Stimulated activated CD8-positive, alpha-beta memory T cell treated with anti-CD3 and anti-CD28 coated beads, Interleukin-2, amount 100 ng/mL, for 48 hours (primary cell): ENCODE measurements around the gene PPP5C.
"Not testable (repeated sequence)": the region's sequence is repeated elsewhere in the genome, so short reads cannot be mapped to it uniquely, and the experiment has no call there.

ENCODE experiments used
- DNase-seq, 2 donors: peaks; one replicate each; pipeline ENCODE4 v3.0.0-alpha.2; 2020; ENCODE audit warnings: low read depth in 2 of 2

The PPP5C gene

GRCh38 chr19:46433470-46433869 is 86.6 kb downstream of the PPP5C start:
- DNase-seq = not testable (repeated sequence)

GRCh38 chr19:46435009-46435408 is 88.1 kb downstream of the PPP5C start:
- no peak for DNase-seq

- DNase-seq = not testable (repeated sequence)
These were observed 88.8 kb downstream of the PPP5C start for GRCh38 chr19:46435689-46436088.
